MM.1S (cell line): Measurements from ENCODE around the gene GPR62.

Experiments used
- DNase-seq: peaks from one replicate; pipeline ENCODE4 v3.0.0-alpha.2; 2015
- H2AFZ ChIP-seq: fragments of 300-600 bp; sonication (generic); 2 replicates; pipeline ENCODE4 v1.6.0; 2016; ENCODE audit warnings: antibody characterized with exemption, low read length
- H3F3A ChIP-seq: fragments of 300-600 bp; sonication (generic); 2 replicates; pipeline ENCODE4 v1.6.1; 2016; ENCODE audit warnings: mild to moderate bottlenecking, antibody characterized with exemption, low read length, moderate library complexity, mixed read lengths; ENCODE audit not compliant: insufficient read depth
- H3K27ac ChIP-seq: fragments of 300-600 bp; sonication (generic); 2 replicates; pipeline ENCODE4 v1.5.1; 2016; ENCODE audit warnings: mild to moderate bottlenecking, low read length
- H3K27me3 ChIP-seq: fragments of 300-600 bp; sonication (generic); replicated peaks from 2 replicates; pipeline ENCODE4 v1.6.0; 2016; ENCODE audit warnings: low read length; ENCODE audit not compliant: insufficient read depth
- H3K36me3 ChIP-seq: fragments of 300-600 bp; sonication (generic); replicated peaks from 2 replicates; pipeline ENCODE4 v1.6.1; 2016; ENCODE audit warnings: mild to moderate bottlenecking, low read length, mixed read lengths; ENCODE audit not compliant: insufficient read depth
- H3K4me1 ChIP-seq: fragments of 300-600 bp; sonication (generic); 2 replicates; pipeline ENCODE4 v1.6.1; 2016; ENCODE audit warnings: low read length, mixed read lengths
- H3K4me2 ChIP-seq: fragments of 300-600 bp; sonication (generic); 2 replicates; pipeline ENCODE4 v1.6.0; 2016; ENCODE audit warnings: low read depth, low read length
- H3K4me3 ChIP-seq: fragments of 300-600 bp; sonication (generic); 2 replicates; pipeline ENCODE4 v1.5.1; 2016; ENCODE audit warnings: low read length, mixed read lengths
- H3K79me2 ChIP-seq: fragments of 300-600 bp; sonication (generic); 2 replicates; pipeline ENCODE4 v1.6.1; 2016; ENCODE audit warnings: mixed run types, low read length, mixed read lengths
- H3K9ac ChIP-seq: fragments of 300-600 bp; sonication (generic); 2 replicates; pipeline ENCODE4 v1.6.1; 2016; ENCODE audit warnings: low read length, mixed read lengths
- H3K9me2 ChIP-seq: fragments of 300-600 bp; sonication (generic); replicated peaks from 2 replicates; pipeline ENCODE4 v1.6.1; 2016; ENCODE audit warnings: mild to moderate bottlenecking, low read length, mixed read lengths; ENCODE audit not compliant: insufficient read depth
- H3K9me3 ChIP-seq: fragments of 300-600 bp; sonication (generic); replicated peaks from 2 replicates; pipeline ENCODE4 v1.6.1; 2016; ENCODE audit warnings: mild to moderate bottlenecking, low read length, mixed read lengths; ENCODE audit not compliant: insufficient read depth
- H4K20me1 ChIP-seq: fragments of 300-600 bp; sonication (generic); 2 replicates; pipeline ENCODE4 v1.6.1; 2016; ENCODE audit warnings: mild to moderate bottlenecking, low read length, moderate library complexity, mixed read lengths; ENCODE audit not compliant: insufficient read depth
- EZH2 ChIP-seq: fragments of 300-600 bp; sonication (generic); optimal IDR thresholded peaks from 2 replicates; pipeline ENCODE3; 2017; ENCODE audit warnings: low read depth, mild to moderate bottlenecking, antibody characterized with exemption, low read length, mixed read lengths
- EZH2phosphoT487 ChIP-seq: fragments of 300-600 bp; sonication (generic); IDR thresholded peaks from 2 replicates; pipeline ENCODE4 v1.6.1; 2018; ENCODE audit warnings: antibody characterized with exemption, low read length
- TF ChIP-seq, protein P1 (sequence below): fragments of 300-600 bp; sonication (generic); IDR thresholded peaks from 2 replicates; pipeline ENCODE4 v1.5.1; 2016; ENCODE audit warnings: antibody characterized with exemption, low read length, mixed read lengths

GPR62 gene

GRCh38 chr3:51954105-51954504 lies 1.1 kb upstream of the GPR62 start:
- H4K20me1 ChIP-seq: no peaks in the 10 kb centered on the region
- no peak overlapping the region for H3K27ac ChIP-seq
- no peak for TF ChIP-seq EZH2
- TF ChIP-seq, protein P1, sequence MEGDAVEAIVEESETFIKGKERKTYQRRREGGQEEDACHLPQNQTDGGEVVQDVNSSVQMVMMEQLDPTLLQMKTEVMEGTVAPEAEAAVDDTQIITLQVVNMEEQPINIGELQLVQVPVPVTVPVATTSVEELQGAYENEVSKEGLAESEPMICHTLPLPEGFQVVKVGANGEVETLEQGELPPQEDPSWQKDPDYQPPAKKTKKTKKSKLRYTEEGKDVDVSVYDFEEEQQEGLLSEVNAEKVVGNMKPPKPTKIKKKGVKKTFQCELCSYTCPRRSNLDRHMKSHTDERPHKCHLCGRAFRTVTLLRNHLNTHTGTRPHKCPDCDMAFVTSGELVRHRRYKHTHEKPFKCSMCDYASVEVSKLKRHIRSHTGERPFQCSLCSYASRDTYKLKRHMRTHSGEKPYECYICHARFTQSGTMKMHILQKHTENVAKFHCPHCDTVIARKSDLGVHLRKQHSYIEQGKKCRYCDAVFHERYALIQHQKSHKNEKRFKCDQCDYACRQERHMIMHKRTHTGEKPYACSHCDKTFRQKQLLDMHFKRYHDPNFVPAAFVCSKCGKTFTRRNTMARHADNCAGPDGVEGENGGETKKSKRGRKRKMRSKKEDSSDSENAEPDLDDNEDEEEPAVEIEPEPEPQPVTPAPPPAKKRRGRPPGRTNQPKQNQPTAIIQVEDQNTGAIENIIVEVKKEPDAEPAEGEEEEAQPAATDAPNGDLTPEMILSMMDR: no peak
- peaks cover 12% of the 10 kb centered on the region; the same call in 1 of the 2 replicates for H3K27me3 ChIP-seq
- H2AFZ ChIP-seq: no peak overlapping the region
- no peaks in the 10 kb centered on the region for H3K9me3 ChIP-seq
- no peak for DNase-seq
- no peaks in the 10 kb centered on the region for H3F3A ChIP-seq
- H3K36me3 ChIP-seq: no peaks in the 10 kb centered on the region
- no peaks in the 10 kb centered on the region for H3K79me2 ChIP-seq
- H3K4me1 ChIP-seq: no peaks in the 10 kb centered on the region
- H3K4me2 ChIP-seq: no peak overlapping the region
- H3K9ac ChIP-seq: no peak overlapping the region
- H3K4me3 ChIP-seq: no peak overlapping the region
- no peaks in the 10 kb centered on the region for H3K9me2 ChIP-seq

DNA sequence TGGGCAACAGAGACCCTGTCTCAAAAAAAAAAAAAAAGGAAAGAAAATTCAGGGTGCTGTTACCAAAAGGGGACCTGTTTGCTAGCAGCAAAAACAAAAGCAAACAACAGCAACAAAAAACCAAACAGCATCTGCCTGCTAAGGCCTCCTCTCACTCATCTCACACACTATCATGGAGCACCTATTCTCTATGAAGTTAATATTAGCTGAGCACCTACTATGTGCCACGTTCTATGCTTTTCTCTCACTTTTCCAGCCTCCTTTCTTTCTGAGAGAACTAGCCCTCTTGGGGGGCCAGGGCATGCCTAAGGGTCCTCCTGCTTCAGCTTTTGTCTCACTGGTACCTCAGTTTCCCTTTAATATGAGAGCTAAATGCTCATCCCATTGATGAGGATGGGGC lies 468 bp upstream of the GPR62 start:
- no peaks in the 10 kb centered on the region for H3K9me2 ChIP-seq
- no peaks in the 10 kb centered on the region for H3K79me2 ChIP-seq
- H3K36me3 ChIP-seq: no peaks in the 10 kb centered on the region
- H3K27me3 ChIP-seq: peaks cover 12% of the 10 kb centered on the region; the same call in 1 of the 2 replicates
- no peak overlapping the region for H3K27ac ChIP-seq
- H3K4me1 ChIP-seq: no peaks in the 10 kb centered on the region
- H2AFZ ChIP-seq: no peak overlapping the region
- H3K9ac ChIP-seq: no peak overlapping the region
- H3K9me3 ChIP-seq: no peaks in the 10 kb centered on the region
- no peaks in the 10 kb centered on the region for H4K20me1 ChIP-seq
- no peaks in the 10 kb centered on the region for H3F3A ChIP-seq
- TF ChIP-seq EZH2 (no peak), EZH2phosphoT487 (no peak)
- TF ChIP-seq, protein P1: no peak
- no peak overlapping the region for H3K4me3 ChIP-seq
- no peak for DNase-seq
- H3K4me2 ChIP-seq: no peak overlapping the region

- Histone ChIP-seq H3K4me1 (no peaks in the 10 kb centered on the region), H3K9ac (no peak overlapping the region), H3K9me2 (no peaks in the 10 kb centered on the region), H3F3A (no peaks in the 10 kb centered on the region), H2AFZ (no peak overlapping the region), H3K27me3 (peaks cover 12% of the 10 kb centered on the region; the same call in 1 of the 2 replicates), H3K4me3 (no peak overlapping the region), H3K27ac (no peak overlapping the region), H3K36me3 (no peaks in the 10 kb centered on the region), H3K79me2 (no peaks in the 10 kb centered on the region), H3K9me3 (no peaks in the 10 kb centered on the region), H3K4me2 (0 out of 2 replicates have a peak overlapping the region, but pooled peaks have one; percentile 15), H4K20me1 (no peaks in the 10 kb centered on the region)
- DNase-seq: no peak
- no peak for TF ChIP-seq EZH2
- TF ChIP-seq EZH2phosphoT487: no peak
- TF ChIP-seq, protein P1: peak; percentile 14; the same call in 1 of the 2 replicates
Measured at GRCh38 chr3:51955893-51956770, 951 bp downstream of the GPR62 start.
